GM23338 (cell line): ENCODE measurements around the gene MT1H.

Source experiments
- EZH2 ChIP-seq: fragments of 200-600 bp; sonication (generic); IDR thresholded peaks from one replicate; pipeline ENCODE4 v1.8.0; 2017; ENCODE audit warnings: antibody characterized with exemption, mild to moderate bottlenecking, low read depth; ENCODE audit not compliant: unreplicated experiment
- TF ChIP-seq, protein P1 (sequence below), 2 experiments: fragments of 200-600 bp in 1 of 2; sonication (generic) in 1 of 2; conservative IDR thresholded peaks; 2 replicates each; pipeline versions ENCODE4 v1.5.1 to v1.6.1; 2016 to 2017; ENCODE audit warnings: antibody characterized with exemption in 2 of 2, low read depth in 2 of 2, mild to moderate bottlenecking in 2 of 2, moderate library complexity in 1 of 2

DNA sequence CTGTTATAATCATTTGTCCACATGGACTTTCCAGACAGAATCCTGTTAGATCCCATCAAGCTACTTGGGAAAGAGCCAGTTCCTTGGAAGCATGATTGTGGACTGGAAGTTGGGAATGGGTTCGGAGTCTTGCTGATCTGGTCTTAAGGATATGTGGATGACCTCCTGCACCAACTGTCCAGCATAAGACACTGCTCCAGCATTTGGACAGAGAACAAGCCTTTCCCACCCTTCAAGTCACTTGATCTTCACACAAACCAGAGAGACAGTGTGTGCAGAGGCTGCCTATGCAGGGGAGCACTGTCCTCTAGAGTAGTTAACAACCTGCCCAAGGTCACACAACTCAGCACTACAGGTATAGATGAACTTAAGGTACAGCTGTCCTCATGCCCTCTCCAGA lies 23.8 kb upstream of the MT1H start:
- no peak for TF ChIP-seq EZH2
- TF ChIP-seq, protein P1, sequence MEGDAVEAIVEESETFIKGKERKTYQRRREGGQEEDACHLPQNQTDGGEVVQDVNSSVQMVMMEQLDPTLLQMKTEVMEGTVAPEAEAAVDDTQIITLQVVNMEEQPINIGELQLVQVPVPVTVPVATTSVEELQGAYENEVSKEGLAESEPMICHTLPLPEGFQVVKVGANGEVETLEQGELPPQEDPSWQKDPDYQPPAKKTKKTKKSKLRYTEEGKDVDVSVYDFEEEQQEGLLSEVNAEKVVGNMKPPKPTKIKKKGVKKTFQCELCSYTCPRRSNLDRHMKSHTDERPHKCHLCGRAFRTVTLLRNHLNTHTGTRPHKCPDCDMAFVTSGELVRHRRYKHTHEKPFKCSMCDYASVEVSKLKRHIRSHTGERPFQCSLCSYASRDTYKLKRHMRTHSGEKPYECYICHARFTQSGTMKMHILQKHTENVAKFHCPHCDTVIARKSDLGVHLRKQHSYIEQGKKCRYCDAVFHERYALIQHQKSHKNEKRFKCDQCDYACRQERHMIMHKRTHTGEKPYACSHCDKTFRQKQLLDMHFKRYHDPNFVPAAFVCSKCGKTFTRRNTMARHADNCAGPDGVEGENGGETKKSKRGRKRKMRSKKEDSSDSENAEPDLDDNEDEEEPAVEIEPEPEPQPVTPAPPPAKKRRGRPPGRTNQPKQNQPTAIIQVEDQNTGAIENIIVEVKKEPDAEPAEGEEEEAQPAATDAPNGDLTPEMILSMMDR (conservative IDR thresholded peaks at IDR 0.05; ENCODE audit: low read depth in 2 of 2) = no peak
